ENCODE results near the gene DCAF4. TPM values are rescaled to one million over a fixed set of nuclear protein-coding genes. Genes with fewer than 3 reads are reported as not detected.

DCAF4 gene
- total RNA-seq, 1 experiment from 2014 or later: 23.4 TPM

DNA sequence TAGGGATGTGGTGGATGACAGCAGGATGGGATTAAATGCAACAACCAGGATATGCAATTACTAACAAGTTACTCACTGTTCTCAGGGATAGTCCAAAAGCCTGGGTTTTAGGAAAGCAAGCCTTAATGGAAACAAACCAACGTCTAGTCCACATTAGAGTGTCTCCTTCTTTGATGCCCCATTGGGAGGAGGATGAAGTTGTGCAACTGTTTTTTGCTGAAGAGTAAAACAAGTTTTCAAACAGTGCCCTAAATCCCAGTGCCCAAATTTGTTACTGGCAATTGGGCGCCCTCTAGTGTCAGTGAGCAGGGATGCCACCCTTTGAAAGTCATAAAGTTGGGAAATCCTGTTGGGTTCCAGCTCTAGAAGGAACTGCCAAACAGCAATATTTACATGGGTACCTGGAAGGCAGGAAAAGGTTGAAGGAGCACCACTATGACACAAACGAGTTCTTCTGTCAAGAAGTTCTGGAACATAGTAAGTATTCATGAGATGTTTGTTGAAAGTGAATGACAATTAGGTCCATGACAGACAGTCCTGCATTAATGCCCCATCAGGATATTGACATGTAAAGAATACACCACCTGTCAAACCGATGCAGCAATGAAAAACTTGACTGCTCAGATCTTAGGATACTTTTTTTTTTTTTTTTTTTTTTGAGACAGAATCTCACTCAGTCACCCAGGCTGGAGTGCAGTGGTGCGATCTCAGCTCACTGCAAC, 21.3 kb upstream of the DCAF4 start:
- intact Hi-C loops (cut with micrococcal nuclease; ENCODE audit: unreplicated experiment): loop anchor here (1.0 kb wide), 1 partner anchor 388 kb away; no protein-coding TSS in a partner anchor

DNA sequence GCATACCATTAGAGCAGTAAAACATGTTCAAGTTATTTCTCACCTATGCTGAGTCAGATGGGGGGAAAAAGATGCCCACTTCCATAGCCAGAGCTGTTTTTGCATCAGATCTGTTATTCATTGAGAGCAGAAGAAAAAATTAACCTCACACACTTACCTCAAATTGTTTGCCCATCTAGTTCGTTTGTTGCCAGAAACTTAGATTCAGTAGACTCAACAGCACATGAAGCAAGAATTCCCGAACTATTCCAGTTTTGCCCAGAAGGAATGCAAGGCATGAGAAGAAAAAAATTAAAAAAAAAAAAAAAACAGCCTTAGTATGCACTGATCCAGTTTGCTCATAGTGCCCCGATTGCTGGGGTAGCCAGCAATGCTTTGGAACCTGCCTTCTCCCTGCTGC, 19.9 kb upstream of the DCAF4 start:
- H3K4me1 ChIP-seq (ENCODE audit: insufficient read depth, low read length, poor library complexity, severe bottlenecking): peaks cover 33% of the 10 kb centered on the region
- no peaks in the 10 kb centered on the region for H3K27me3 ChIP-seq (replicated peaks; ENCODE audit: insufficient read depth, low read depth, low read length, poor library complexity)
- BruUV-seq (replicated peaks): no TSS peak
- ChIA-PET POLR2A (ENCODE audit: low non-redundant PET) (no interaction called here), CTCF (interaction anchor here (0.6 kb wide), 1 partner anchor 368 kb away, joined by 3 read pairs; no protein-coding TSS in a partner anchor)
- intact Hi-C loops (cut with micrococcal nuclease; ENCODE audit: unreplicated experiment): no loop called here
- DNase-seq (ENCODE audit: low spot score): no peak
- H3K36me3 ChIP-seq (ENCODE audit: insufficient read depth, low read length, poor library complexity, severe bottlenecking): no peaks in the 10 kb centered on the region
- TF ChIP-seq, protein P1, sequence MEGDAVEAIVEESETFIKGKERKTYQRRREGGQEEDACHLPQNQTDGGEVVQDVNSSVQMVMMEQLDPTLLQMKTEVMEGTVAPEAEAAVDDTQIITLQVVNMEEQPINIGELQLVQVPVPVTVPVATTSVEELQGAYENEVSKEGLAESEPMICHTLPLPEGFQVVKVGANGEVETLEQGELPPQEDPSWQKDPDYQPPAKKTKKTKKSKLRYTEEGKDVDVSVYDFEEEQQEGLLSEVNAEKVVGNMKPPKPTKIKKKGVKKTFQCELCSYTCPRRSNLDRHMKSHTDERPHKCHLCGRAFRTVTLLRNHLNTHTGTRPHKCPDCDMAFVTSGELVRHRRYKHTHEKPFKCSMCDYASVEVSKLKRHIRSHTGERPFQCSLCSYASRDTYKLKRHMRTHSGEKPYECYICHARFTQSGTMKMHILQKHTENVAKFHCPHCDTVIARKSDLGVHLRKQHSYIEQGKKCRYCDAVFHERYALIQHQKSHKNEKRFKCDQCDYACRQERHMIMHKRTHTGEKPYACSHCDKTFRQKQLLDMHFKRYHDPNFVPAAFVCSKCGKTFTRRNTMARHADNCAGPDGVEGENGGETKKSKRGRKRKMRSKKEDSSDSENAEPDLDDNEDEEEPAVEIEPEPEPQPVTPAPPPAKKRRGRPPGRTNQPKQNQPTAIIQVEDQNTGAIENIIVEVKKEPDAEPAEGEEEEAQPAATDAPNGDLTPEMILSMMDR (conservative IDR thresholded peaks at IDR 0.05; ENCODE audit: low read depth, low read length): no peak
- no peak for TF ChIP-seq EZH2 (IDR thresholded peaks at IDR 0.05; ENCODE audit: borderline replicate concordance, low read depth, low read length, poor library complexity, severe bottlenecking)
- no peak overlapping the region for H3K4me3 ChIP-seq (ENCODE audit: low read depth, low read length, poor library complexity, severe bottlenecking)
- no peaks in the 10 kb centered on the region for H3K9me3 ChIP-seq (ENCODE audit: low read depth, low read length, poor library complexity, severe bottlenecking)
- H3K27ac ChIP-seq (ENCODE audit: low read depth, low read length, poor library complexity, severe bottlenecking): no peak overlapping the region

More for the DNA sequence above, 21.3 kb upstream of the DCAF4 start:
- ChIA-PET CTCF (interaction anchor here (0.6 to 2.2 kb wide), 6 partner anchors 11 to 391 kb away, joined by 3 to 17 read pairs (median 4); partner anchors contain the start of gene DPF3), POLR2A (ENCODE audit: low non-redundant PET) (interaction anchor here (0.6 kb wide), 1 partner anchor 35 kb away, joined by 7 read pairs; no protein-coding TSS in a partner anchor)
- Histone ChIP-seq H3K27ac (ENCODE audit: low read depth, low read length, poor library complexity, severe bottlenecking) (no peak overlapping the region), H3K27me3 (replicated peaks; ENCODE audit: insufficient read depth, low read depth, low read length, poor library complexity) (no peaks in the 10 kb centered on the region), H3K4me3 (ENCODE audit: low read depth, low read length, poor library complexity, severe bottlenecking) (no peak overlapping the region), H3K9me3 (ENCODE audit: low read depth, low read length, poor library complexity, severe bottlenecking) (no peaks in the 10 kb centered on the region), H3K36me3 (ENCODE audit: insufficient read depth, low read length, poor library complexity, severe bottlenecking) (no peaks in the 10 kb centered on the region), H3K4me1 (ENCODE audit: insufficient read depth, low read length, poor library complexity, severe bottlenecking) (peaks cover 38% of the 10 kb centered on the region)
- DNase-seq (ENCODE audit: low spot score): peak; percentile 86
- no TSS peak for BruUV-seq (replicated peaks)
- TF ChIP-seq, protein P1 (conservative IDR thresholded peaks at IDR 0.05; ENCODE audit: low read depth, low read length): peak; percentile 95
- TF ChIP-seq EZH2 (IDR thresholded peaks at IDR 0.05; ENCODE audit: borderline replicate concordance, low read depth, low read length, poor library complexity, severe bottlenecking): no peak

DNA sequence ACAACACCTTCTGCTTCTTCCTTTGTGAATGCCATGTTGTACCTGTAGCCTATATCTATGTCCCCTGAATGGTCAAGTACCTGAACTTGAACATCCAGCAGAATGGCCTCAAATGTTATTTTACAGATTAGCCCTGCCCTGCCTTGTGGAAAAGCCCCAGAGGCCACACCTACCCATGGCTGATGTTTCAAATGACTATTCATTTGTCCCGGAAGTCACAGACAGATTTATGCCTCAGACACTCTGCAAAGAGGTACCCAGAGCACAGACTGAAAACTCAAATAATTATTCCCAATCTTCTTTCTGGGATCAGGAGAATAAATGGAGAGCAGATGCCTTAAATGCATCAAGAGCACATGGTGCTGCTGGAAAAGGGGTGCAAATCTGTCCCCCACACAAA, 19.4 kb upstream of the DCAF4 start:
- ChIA-PET POLR2A (ENCODE audit: low non-redundant PET) (no interaction called here), CTCF (no interaction called here)
- BruUV-seq (replicated peaks): no TSS peak
- TF ChIP-seq, protein P1 (conservative IDR thresholded peaks at IDR 0.05; ENCODE audit: low read depth, low read length): no peak
- TF ChIP-seq EZH2 (IDR thresholded peaks at IDR 0.05; ENCODE audit: borderline replicate concordance, low read depth, low read length, poor library complexity, severe bottlenecking): no peak
- no peaks in the 10 kb centered on the region for H3K27me3 ChIP-seq (replicated peaks; ENCODE audit: insufficient read depth, low read depth, low read length, poor library complexity)
- peak overlapping the region; percentile 65 for H3K27ac ChIP-seq (ENCODE audit: low read depth, low read length, poor library complexity, severe bottlenecking)
- intact Hi-C loops (cut with micrococcal nuclease; ENCODE audit: unreplicated experiment): no loop called here
- no peaks in the 10 kb centered on the region for H3K36me3 ChIP-seq (ENCODE audit: insufficient read depth, low read length, poor library complexity, severe bottlenecking)
- peaks cover 33% of the 10 kb centered on the region for H3K4me1 ChIP-seq (ENCODE audit: insufficient read depth, low read length, poor library complexity, severe bottlenecking)
- DNase-seq (ENCODE audit: low spot score): peak; percentile 74
- no peak overlapping the region for H3K4me3 ChIP-seq (ENCODE audit: low read depth, low read length, poor library complexity, severe bottlenecking)
- H3K9me3 ChIP-seq (ENCODE audit: low read depth, low read length, poor library complexity, severe bottlenecking): no peaks in the 10 kb centered on the region
